DOHH2 (cell line): ENCODE results near the gene RAX2.

Source experiments
- EZH2phosphoT487 ChIP-seq: fragments of 200-600 bp; sonication (generic); IDR thresholded peaks from 2 replicates; pipeline ENCODE4 v1.6.1; 2017; ENCODE audit warnings: borderline replicate concordance, mild to moderate bottlenecking, antibody characterized with exemption, low read length, moderate library complexity, mixed read lengths
- TF ChIP-seq, protein P1 (sequence below): fragments of 200-600 bp; sonication (generic); IDR thresholded peaks from one replicate; pipeline ENCODE4 v1.5.1; 2014; ENCODE audit warnings: antibody characterized with exemption, mild to moderate bottlenecking, low read depth, low read length; ENCODE audit not compliant: poor library complexity, severe bottlenecking

DNA sequence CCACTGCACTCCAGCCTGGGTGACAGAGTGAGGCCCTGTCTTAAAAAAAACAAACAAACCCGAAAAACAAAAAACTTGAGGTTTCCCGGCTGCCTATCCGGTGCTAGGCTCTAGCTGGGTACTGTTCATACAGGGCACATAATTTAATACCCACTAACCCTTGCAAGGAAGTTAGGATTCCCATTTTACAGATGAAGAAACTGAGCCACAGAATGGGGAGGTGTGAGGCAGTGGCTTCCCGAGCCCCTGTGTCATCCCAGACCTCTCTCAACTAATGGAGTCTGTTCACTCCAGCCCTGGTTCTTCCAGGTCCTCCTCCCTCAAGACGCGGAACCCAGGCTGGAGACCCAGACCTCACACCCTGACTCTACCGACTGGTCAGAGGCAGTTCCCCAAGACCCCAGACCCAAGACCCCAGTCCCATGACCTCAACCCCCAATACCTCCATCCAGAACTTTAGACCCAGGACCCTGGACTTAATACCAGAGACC is 11.1 kb downstream of the RAX2 start:
- TF ChIP-seq, protein P1, sequence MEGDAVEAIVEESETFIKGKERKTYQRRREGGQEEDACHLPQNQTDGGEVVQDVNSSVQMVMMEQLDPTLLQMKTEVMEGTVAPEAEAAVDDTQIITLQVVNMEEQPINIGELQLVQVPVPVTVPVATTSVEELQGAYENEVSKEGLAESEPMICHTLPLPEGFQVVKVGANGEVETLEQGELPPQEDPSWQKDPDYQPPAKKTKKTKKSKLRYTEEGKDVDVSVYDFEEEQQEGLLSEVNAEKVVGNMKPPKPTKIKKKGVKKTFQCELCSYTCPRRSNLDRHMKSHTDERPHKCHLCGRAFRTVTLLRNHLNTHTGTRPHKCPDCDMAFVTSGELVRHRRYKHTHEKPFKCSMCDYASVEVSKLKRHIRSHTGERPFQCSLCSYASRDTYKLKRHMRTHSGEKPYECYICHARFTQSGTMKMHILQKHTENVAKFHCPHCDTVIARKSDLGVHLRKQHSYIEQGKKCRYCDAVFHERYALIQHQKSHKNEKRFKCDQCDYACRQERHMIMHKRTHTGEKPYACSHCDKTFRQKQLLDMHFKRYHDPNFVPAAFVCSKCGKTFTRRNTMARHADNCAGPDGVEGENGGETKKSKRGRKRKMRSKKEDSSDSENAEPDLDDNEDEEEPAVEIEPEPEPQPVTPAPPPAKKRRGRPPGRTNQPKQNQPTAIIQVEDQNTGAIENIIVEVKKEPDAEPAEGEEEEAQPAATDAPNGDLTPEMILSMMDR = no peak
- no peak for TF ChIP-seq EZH2phosphoT487
